GM12878 (cell line): ENCODE measurements around the gene UMAD1. TPM values are rescaled to one million over a fixed set of nuclear protein-coding genes. Genes with fewer than 3 reads are reported as not detected.

Source experiments
- ATAC-seq: fragments of 200-7000 bp; cut with Tn5 transposase; 3 replicates; pipeline ENCODE4 v1.9.1; 2020; ENCODE audit warnings: mild to moderate bottlenecking, moderate library complexity
- BruUV-seq: library from RNA; stranded (reverse); fragments of 400-500 nt; replicated peaks from 2 replicates; lab custom pipeline; 2021; lab: Mats Ljungman, UMichigan
- CTCF ChIA-PET: fragments of 300-600 bp; sonication (Branson Sonifier 250); formaldehyde crosslinking; extraction: SDS; loops from one replicate; lab custom pipeline; 2021; ENCODE audit warnings: inconsistent platforms; lab: Yijun Ruan, JAX
- POLR2A ChIA-PET: fragments of 350-600 bp; formaldehyde crosslinking; extraction: SDS; loops from one replicate; lab custom pipeline; 2021; ENCODE audit warnings: inconsistent platforms; lab: Charles Lee
- RAD21 ChIA-PET: fragments of 300-600 bp; sonication (Branson Sonifier 250); formaldehyde crosslinking; loops from one replicate; lab custom pipeline; 2023; ENCODE audit warnings: antibody characterized with exemption; ENCODE audit not compliant: unreplicated experiment; lab: Charles Lee
- SMC1A ChIA-PET: fragments of 300-600 bp; sonication (Branson Sonifier 250); formaldehyde crosslinking; loops from one replicate; lab custom pipeline; 2023; ENCODE audit not compliant: unreplicated experiment, uncharacterized antibody; lab: Charles Lee
- DNase-seq: peaks from one replicate; pipeline ENCODE4 v3.0.0-alpha.2; 2011; ENCODE audit warnings: low read depth, low spot score
- FAIRE-seq: peaks from 3 replicates; lab custom pipeline; 2011; peaks lifted over from hg19 to GRCh38; lab: Jason Lieb, UNC
- H2AFZ ChIP-seq: 2 replicates; pipeline ENCODE4 v1.6.0; 2011; ENCODE audit warnings: low read depth, low read length, control low read depth; ENCODE audit not compliant: control insufficient read depth
- H3K27ac ChIP-seq: 2 replicates; pipeline ENCODE4 v1.5.1; 2011; ENCODE audit warnings: control low read depth; ENCODE audit not compliant: control insufficient read depth, insufficient read depth
- H3K27me3 ChIP-seq, 2 experiments: replicated peaks in 1 of 2; 2 replicates each; pipeline versions ENCODE4 v1.6.0 to v1.6.1; 2011; ENCODE audit warnings: low read length in 1 of 2; ENCODE audit not compliant: control insufficient read depth in 2 of 2, insufficient read depth in 2 of 2
- H3K36me3 ChIP-seq, 2 experiments: 2 replicates each; pipeline ENCODE4 v1.5.1; 2011; ENCODE audit warnings: low read length in 1 of 2; ENCODE audit not compliant: control insufficient read depth in 2 of 2, insufficient read depth in 2 of 2
- H3K4me1 ChIP-seq: 2 replicates; pipeline ENCODE4 v1.6.1; 2011; ENCODE audit warnings: mild to moderate bottlenecking, low read length, moderate library complexity, mixed read lengths; ENCODE audit not compliant: control insufficient read depth, insufficient read depth
- H3K4me2 ChIP-seq: 2 replicates; pipeline ENCODE4 v1.6.0; 2011; ENCODE audit warnings: control low read depth; ENCODE audit not compliant: control insufficient read depth, insufficient read depth
- H3K4me3 ChIP-seq: fragments of 200-600 bp; sonication (generic); 2 replicates; pipeline ENCODE4 v1.5.1; 2016
- H3K79me2 ChIP-seq: 2 replicates; pipeline ENCODE4 v1.6.0; 2011; ENCODE audit warnings: low read length; ENCODE audit not compliant: control insufficient read depth, insufficient read depth
- H3K9ac ChIP-seq: 2 replicates; pipeline ENCODE4 v1.8.0; 2011; ENCODE audit warnings: low read length, control low read depth, mixed read lengths; ENCODE audit not compliant: control insufficient read depth, insufficient read depth
- H3K9me3 ChIP-seq: replicated peaks from 3 replicates; pipeline ENCODE4 v1.5.1; 2011; ENCODE audit warnings: mild to moderate bottlenecking, low read length; ENCODE audit not compliant: control insufficient read depth, insufficient read depth
- H4K20me1 ChIP-seq: 2 replicates; pipeline ENCODE4 v1.6.0; 2011; ENCODE audit not compliant: control insufficient read depth, insufficient read depth
- HDGF ChIP-seq: fragments of 450-650 bp; IDR thresholded peaks from 2 replicates; pipeline ENCODE4 v1.6.1; 2016; ENCODE audit warnings: antibody characterized with exemption
- KAT2A ChIP-seq: conservative IDR thresholded peaks from 2 replicates; pipeline ENCODE4 v1.6.1; 2011; ENCODE audit warnings: low read depth, low read length; ENCODE audit not compliant: control insufficient read depth
- PAX5 ChIP-seq: IDR thresholded peaks from 2 replicates; pipeline ENCODE4 v1.6.1; 2011; ENCODE audit warnings: low read depth, low read length, borderline replicate concordance
- RB1 ChIP-seq: fragments of 450-650 bp; formaldehyde crosslinking; IDR thresholded peaks from 2 replicates; pipeline ENCODE4 v1.6.1; 2017; ENCODE audit warnings: mild to moderate bottlenecking, borderline replicate concordance
- RUNX3 ChIP-seq: IDR thresholded peaks from 2 replicates; pipeline ENCODE4 v1.6.1; 2012; ENCODE audit warnings: low read length, inconsistent platforms
- SIN3A ChIP-seq: IDR thresholded peaks from 2 replicates; pipeline ENCODE4 v1.6.1; 2012; ENCODE audit warnings: low read depth, low read length, improper control_type of control experiment
- SREBF2 ChIP-seq: IDR thresholded peaks from 2 replicates; pipeline ENCODE4 v1.6.1; 2012; ENCODE audit warnings: mild to moderate bottlenecking, low read length
- ZNF622 ChIP-seq: fragments of 450-650 bp; IDR thresholded peaks from 2 replicates; pipeline ENCODE4 v1.6.1; 2017; ENCODE audit warnings: mild to moderate bottlenecking, inconsistent platforms
- WGBS: methylation state at CpG from one replicate; pipeline ENCODE4 v1.1.6; 2016; ENCODE audit warnings: low lambda C conversion rate; ENCODE audit not compliant: insufficient replicate concordance, insufficient coverage; ENCODE audit errors: missing lambda C conversion rate; 5-methylcytosine and 5-hydroxymethylcytosine counted together
- in situ Hi-C: fragments of 300-500 bp; cut with MboI; formaldehyde crosslinking; loops from 9 replicates; pipeline ENCODE4 v1.14.3; 2018; ENCODE audit warnings: mixed read lengths
- intact Hi-C: fragments of 100-400 bp; cut with micrococcal nuclease; formaldehyde crosslinking; loops from one replicate; pipeline ENCODE4 v1.14.2; 2022; ENCODE audit not compliant: unreplicated experiment
- polyA plus RNA-seq, 11 experiments: library from polyadenylated mRNA; depleted of rRNA in 4 of 11; unstranded in 6 of 11; stranded (reverse) in 5 of 11; fragments of >200 nt; fragmentation: Nextera tagmentation in 4 of 11; fragmentation: Illumina TruSeq in 1 of 11; extraction: Ambion mirVana in 4 of 11; extraction: Trizol in 1 of 11; gene quantifications; 1 replicate in 1 of 11; 2 replicates in 10 of 11; pipeline versions ENCODE4 v1.2.1 to v1.2.3, GENCODE V29; 2011 to 2016; ENCODE audit warnings: inconsistent platforms in 2 of 11, missing spikeins in 2 of 11, low read depth in 1 of 11
- total RNA-seq, 4 experiments: library from RNA; depleted of rRNA in 3 of 4; stranded (reverse); fragments of >200 nt in 3 of 4; fragmentation: Illumina TruSeq in 1 of 4; extraction: Trizol in 1 of 4; gene quantifications; 2 replicates each; pipeline versions ENCODE4 v1.2.1 to v1.2.3, GENCODE V29; 2013 to 2021
- TF ChIP-seq, protein P1 (sequence below), 3 experiments: IDR thresholded peaks in 2 of 3; conservative IDR thresholded peaks in 1 of 3; 2 replicates each; pipeline ENCODE4 v1.5.1; 2011; ENCODE audit warnings: low read depth in 3 of 3, low read length in 3 of 3, mild to moderate bottlenecking in 3 of 3, control low read depth in 2 of 3, moderate library complexity in 2 of 3, inconsistent platforms in 1 of 3, mixed read lengths in 1 of 3; ENCODE audit not compliant: control insufficient read depth in 2 of 3, insufficient read depth in 1 of 3; ENCODE audit errors: extremely low read depth in 1 of 3
- TF ChIP-seq, protein P2 (sequence below): fragments of 450-650 bp; IDR thresholded peaks from 2 replicates; pipeline ENCODE4 v1.6.1; 2017; ENCODE audit warnings: mild to moderate bottlenecking, moderate library complexity

The UMAD1 gene
- total and polyA plus RNA-seq, 10 of the 15 experiments (the other 5 are each of a cell fraction or from before 2014, with no cell fraction given): 6.0 to 28.6 (median 9.3) TPM

DNA sequence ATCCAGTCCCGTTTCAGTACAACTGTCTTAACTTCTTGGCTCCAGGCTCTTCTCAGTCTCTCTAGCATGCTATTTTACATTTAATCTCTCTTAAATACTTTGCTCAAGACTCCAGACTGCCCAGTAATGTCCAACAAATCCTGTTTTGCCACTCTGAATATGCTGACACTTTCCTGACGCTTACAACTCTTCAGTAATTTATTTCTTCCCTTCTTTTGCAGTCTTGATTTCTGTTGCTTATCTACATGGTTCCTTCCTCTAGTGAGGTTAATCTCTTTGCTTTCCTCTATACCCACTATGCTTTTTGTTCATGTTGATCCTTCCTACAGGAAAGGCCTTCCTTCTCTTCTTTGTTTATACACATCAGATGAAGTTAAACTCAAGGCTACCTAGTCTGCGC, 23.7 kb downstream of the UMAD1 start:
- Histone ChIP-seq H3K27ac (no peak overlapping the region), H3K36me3 (no peaks in the 10 kb centered on the region), H3K4me3 (no peak overlapping the region), H2AFZ (no peak overlapping the region), H3K4me2 (no peak overlapping the region), H3K9ac (no peak overlapping the region), H3K27me3 (no peaks in the 10 kb centered on the region), H3K79me2 (no peaks in the 10 kb centered on the region), H4K20me1 (no peaks in the 10 kb centered on the region), H3K4me1 (no peaks in the 10 kb centered on the region), H3K9me3 (peaks cover 2% of the 10 kb centered on the region; the same call in 2 of the 3 replicates)
- no peak for FAIRE-seq
- WGBS: 100% methylated on average over 3 of the region's 3 CpGs
- ChIA-PET POLR2A (interaction anchor here (0.6 kb wide), 1 partner anchor 120 kb away, joined by 4 read pairs; no protein-coding TSS in a partner anchor), RAD21 (interaction anchor here (1.2 to 2.3 kb wide), 2 partner anchors 17 to 28 kb away, joined by 3 to 6 read pairs; no protein-coding TSS in a partner anchor), SMC1A (interaction anchor here (1.2 kb wide), 1 partner anchor 17 kb away, joined by 4 read pairs; no protein-coding TSS in a partner anchor), CTCF (interaction anchor here (2.7 kb wide), 1 partner anchor 97 kb away, joined by 11 read pairs; no protein-coding TSS in a partner anchor)
- BruUV-seq: no TSS peak
- in situ Hi-C loops (no loop called here), intact Hi-C loops (no loop called here)
- DNase-seq: no peak
- ATAC-seq: no peak
- no peak for TF ChIP-seq SIN3A
- no peak for TF ChIP-seq SREBF2

DNA sequence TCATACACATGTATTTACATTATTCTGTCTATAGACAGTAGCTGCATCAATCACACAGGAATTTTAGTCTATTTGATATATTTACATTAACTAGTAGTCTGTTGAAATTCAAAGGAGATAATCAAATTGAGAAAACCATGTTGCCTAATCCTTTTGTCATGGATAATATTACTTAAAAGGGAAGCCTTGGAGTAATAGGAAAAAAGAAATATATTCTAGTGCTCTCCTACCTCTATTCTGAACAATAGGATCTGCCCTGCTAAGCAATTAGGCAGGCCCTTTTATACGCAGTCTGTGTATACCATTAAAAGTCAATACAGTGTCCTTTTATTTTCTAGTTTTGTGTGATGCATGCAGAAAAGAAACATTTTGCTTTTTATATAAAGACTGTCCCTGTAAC, 24.5 kb downstream of the UMAD1 start:
- SMC1A ChIA-PET: no interaction called here
- RAD21 ChIA-PET: no interaction called here
- POLR2A ChIA-PET: interaction anchor here (0.6 kb wide), 1 partner anchor 730 kb away, joined by 6 read pairs; no protein-coding TSS in a partner anchor
- in situ Hi-C loops (no loop called here), intact Hi-C loops (no loop called here)
- Histone ChIP-seq H2AFZ (no peak overlapping the region), H3K27me3 (no peaks in the 10 kb centered on the region), H3K36me3 (no peaks in the 10 kb centered on the region), H3K27ac (no peak overlapping the region), H3K4me3 (no peak overlapping the region), H3K79me2 (no peaks in the 10 kb centered on the region), H3K4me2 (no peak overlapping the region), H3K9me3 (peaks cover 2% of the 10 kb centered on the region; the same call in 2 of the 3 replicates), H4K20me1 (no peaks in the 10 kb centered on the region), H3K4me1 (no peaks in the 10 kb centered on the region), H3K9ac (no peak overlapping the region)
- CTCF ChIA-PET: interaction anchor here (1.5 kb wide), 1 partner anchor 29 kb away, joined by 3 read pairs; no protein-coding TSS in a partner anchor
- no TSS peak for BruUV-seq
- WGBS: 100% methylated on average over 1 of the region's 1 CpG
- ATAC-seq (no peak), DNase-seq (no peak), FAIRE-seq (no peak)
- no peak for TF ChIP-seq RUNX3
- no peak for TF ChIP-seq ZNF622
- TF ChIP-seq PAX5: no peak
- TF ChIP-seq, protein P1, sequence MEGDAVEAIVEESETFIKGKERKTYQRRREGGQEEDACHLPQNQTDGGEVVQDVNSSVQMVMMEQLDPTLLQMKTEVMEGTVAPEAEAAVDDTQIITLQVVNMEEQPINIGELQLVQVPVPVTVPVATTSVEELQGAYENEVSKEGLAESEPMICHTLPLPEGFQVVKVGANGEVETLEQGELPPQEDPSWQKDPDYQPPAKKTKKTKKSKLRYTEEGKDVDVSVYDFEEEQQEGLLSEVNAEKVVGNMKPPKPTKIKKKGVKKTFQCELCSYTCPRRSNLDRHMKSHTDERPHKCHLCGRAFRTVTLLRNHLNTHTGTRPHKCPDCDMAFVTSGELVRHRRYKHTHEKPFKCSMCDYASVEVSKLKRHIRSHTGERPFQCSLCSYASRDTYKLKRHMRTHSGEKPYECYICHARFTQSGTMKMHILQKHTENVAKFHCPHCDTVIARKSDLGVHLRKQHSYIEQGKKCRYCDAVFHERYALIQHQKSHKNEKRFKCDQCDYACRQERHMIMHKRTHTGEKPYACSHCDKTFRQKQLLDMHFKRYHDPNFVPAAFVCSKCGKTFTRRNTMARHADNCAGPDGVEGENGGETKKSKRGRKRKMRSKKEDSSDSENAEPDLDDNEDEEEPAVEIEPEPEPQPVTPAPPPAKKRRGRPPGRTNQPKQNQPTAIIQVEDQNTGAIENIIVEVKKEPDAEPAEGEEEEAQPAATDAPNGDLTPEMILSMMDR (IDR thresholded peaks at IDR 0.05 in 2 of 3, conservative IDR thresholded peaks at IDR 0.05 in 1 of 3; ENCODE audit: control insufficient read depth in 2 of 3, extremely low read depth in 1 of 3, insufficient read depth in 1 of 3, low read depth in 3 of 3, low read length in 3 of 3): no peak
- no peak for TF ChIP-seq KAT2A
- TF ChIP-seq HDGF: no peak
- no peak for TF ChIP-seq RB1
- TF ChIP-seq, protein P2, sequence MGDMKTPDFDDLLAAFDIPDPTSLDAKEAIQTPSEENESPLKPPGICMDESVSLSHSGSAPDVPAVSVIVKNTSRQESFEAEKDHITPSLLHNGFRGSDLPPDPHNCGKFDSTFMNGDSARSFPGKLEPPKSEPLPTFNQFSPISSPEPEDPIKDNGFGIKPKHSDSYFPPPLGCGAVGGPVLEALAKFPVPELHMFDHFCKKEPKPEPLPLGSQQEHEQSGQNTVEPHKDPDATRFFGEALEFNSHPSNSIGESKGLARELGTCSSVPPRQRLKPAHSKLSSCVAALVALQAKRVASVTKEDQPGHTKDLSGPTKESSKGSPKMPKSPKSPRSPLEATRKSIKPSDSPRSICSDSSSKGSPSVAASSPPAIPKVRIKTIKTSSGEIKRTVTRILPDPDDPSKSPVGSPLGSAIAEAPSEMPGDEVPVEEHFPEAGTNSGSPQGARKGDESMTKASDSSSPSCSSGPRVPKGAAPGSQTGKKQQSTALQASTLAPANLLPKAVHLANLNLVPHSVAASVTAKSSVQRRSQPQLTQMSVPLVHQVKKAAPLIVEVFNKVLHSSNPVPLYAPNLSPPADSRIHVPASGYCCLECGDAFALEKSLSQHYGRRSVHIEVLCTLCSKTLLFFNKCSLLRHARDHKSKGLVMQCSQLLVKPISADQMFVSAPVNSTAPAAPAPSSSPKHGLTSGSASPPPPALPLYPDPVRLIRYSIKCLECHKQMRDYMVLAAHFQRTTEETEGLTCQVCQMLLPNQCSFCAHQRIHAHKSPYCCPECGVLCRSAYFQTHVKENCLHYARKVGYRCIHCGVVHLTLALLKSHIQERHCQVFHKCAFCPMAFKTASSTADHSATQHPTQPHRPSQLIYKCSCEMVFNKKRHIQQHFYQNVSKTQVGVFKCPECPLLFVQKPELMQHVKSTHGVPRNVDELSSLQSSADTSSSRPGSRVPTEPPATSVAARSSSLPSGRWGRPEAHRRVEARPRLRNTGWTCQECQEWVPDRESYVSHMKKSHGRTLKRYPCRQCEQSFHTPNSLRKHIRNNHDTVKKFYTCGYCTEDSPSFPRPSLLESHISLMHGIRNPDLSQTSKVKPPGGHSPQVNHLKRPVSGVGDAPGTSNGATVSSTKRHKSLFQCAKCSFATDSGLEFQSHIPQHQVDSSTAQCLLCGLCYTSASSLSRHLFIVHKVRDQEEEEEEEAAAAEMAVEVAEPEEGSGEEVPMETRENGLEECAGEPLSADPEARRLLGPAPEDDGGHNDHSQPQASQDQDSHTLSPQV: no peak
